SJCRH30 (cell line): ENCODE results near the gene SELENOP. TPM values are rescaled to one million over a fixed set of nuclear protein-coding genes. Genes with fewer than 3 reads are reported as not detected.

Experiments used
- DNase-seq, 2 experiments: peaks; one replicate each; pipeline ENCODE4 v3.0.0-alpha.2; 2015 to 2020
- H3K27ac ChIP-seq: fragments of 250-450 bp; sonication (Bioruptor Pico); 2 replicates; pipeline ENCODE4 v1.5.1; 2020; ENCODE audit warnings: mild to moderate bottlenecking, moderate library complexity
- H3K27me3 ChIP-seq: fragments of 250-450 bp; sonication (Bioruptor Pico); 2 replicates; pipeline ENCODE4 v1.5.1; 2020; ENCODE audit warnings: mild to moderate bottlenecking, moderate library complexity
- H3K36me3 ChIP-seq: fragments of 250-450 bp; sonication (Bioruptor Pico); 2 replicates; pipeline ENCODE4 v1.5.1; 2020; ENCODE audit warnings: mild to moderate bottlenecking, moderate library complexity
- H3K4me1 ChIP-seq: fragments of 250-450 bp; sonication (Bioruptor Pico); 2 replicates; pipeline ENCODE4 v1.5.1; 2020; ENCODE audit warnings: mild to moderate bottlenecking, moderate library complexity
- H3K4me3 ChIP-seq: fragments of 250-450 bp; sonication (Bioruptor Pico); 2 replicates; pipeline ENCODE4 v1.5.1; 2020; ENCODE audit warnings: mild to moderate bottlenecking, moderate library complexity
- H3K9me3 ChIP-seq: fragments of 250-450 bp; sonication (Bioruptor Pico); replicated peaks from 2 replicates; pipeline ENCODE4 v1.5.1; 2020; ENCODE audit warnings: mild to moderate bottlenecking, moderate library complexity
- total RNA-seq: library from RNA; depleted of rRNA; stranded (reverse); fragments of >200 nt; shearing (Covaris generic); gene quantifications from 2 replicates; pipeline ENCODE4 v1.2.3, GENCODE V29; 2014

SELENOP gene
- total RNA-seq, 1 experiment from 2014 or later = 221 TPM

- Histone ChIP-seq H3K27me3 (no peaks in the 10 kb centered on the region), H3K9me3 (no peaks in the 10 kb centered on the region), H3K4me3 (peak overlapping the region; percentile 59), H3K27ac (peak overlapping the region; percentile 86), H3K4me1 (no peaks in the 10 kb centered on the region), H3K36me3 (peaks cover 18% of the 10 kb centered on the region)
- DNase-seq = peak in 1 of 2 experiments; percentile 17
Measured at GRCh38 chr5:42810834-42811590, 680 bp downstream of the SELENOP start.

DNA sequence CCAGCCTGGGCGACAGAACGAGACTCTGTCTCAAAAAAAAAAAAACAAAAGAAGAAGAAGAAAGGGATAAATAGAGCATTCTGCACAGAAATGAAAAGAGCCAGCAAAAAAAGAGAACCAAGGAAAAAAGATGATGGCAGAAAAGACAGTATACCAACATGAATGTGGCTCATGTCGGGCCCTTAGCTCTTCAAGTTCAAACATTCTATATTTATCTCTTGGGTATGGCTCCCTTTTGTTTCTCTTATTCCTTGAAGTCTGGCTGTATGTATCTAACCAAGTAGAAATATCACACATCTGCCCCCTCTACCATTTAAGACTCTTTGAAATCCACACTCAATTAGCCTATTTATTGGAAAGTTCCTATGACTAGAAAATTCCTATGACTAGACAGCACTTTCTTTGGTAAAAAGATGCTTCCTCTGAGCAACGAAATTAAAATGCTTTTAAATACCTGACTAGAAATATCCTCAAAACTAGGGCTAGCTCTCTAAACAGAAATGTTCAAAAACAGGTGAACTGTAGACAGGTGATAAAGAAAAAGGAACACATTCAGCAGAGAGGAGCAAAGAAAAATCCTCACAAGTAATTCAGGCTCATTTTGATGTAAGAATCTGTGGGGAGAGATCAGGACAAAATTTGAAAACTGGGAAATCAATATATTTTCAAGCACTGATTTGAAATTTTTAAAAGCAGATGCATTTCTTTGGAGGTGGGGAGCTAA is 2.6 kb downstream of the SELENOP start:
- Histone ChIP-seq H3K36me3 (peaks cover 38% of the 10 kb centered on the region), H3K27me3 (no peaks in the 10 kb centered on the region), H3K9me3 (no peaks in the 10 kb centered on the region), H3K4me1 (no peaks in the 10 kb centered on the region), H3K27ac (no peak overlapping the region), H3K4me3 (peak overlapping the region; percentile 59; the same call in 1 of the 2 replicates)
- no peak for DNase-seq

- no peak for DNase-seq
- no peak overlapping the region for H3K27ac ChIP-seq
- no peak overlapping the region for H3K4me3 ChIP-seq
- no peaks in the 10 kb centered on the region for H3K27me3 ChIP-seq
- peaks cover 49% of the 10 kb centered on the region for H3K36me3 ChIP-seq
- no peaks in the 10 kb centered on the region for H3K4me1 ChIP-seq
- H3K9me3 ChIP-seq = no peaks in the 10 kb centered on the region
Measured at GRCh38 chr5:42807722-42808447, 3.8 kb downstream of the SELENOP start.

DNA sequence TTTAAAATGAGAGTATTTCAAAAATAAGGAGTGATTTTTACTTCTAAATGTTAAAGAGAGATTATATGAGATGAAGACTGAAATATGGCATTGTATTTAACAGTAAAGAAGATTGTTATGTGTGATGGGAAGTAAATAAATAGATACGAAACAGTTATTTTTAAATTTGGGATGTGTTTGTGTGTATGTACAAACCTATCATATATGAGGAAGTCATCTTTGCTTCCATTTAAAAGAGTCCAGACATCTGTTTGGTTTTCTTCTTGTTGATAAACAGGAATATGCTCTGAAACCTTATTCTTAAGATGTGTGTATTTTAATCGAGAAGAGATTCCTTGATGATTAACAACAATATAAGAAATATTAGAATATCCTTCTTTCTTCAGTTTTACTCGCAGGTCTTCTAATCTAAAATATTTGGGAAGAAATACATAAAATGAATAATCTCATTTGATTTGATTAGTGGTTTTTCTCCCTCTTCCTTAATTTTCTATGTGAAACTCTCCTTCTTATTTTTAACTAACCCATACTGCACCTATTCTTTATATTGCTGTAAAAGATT is 4.9 kb downstream of the SELENOP start:
- no peaks in the 10 kb centered on the region for H3K4me1 ChIP-seq
- no peak for DNase-seq
- H3K4me3 ChIP-seq = no peak overlapping the region
- no peak overlapping the region for H3K27ac ChIP-seq
- peaks cover 58% of the 10 kb centered on the region for H3K36me3 ChIP-seq
- H3K27me3 ChIP-seq = no peaks in the 10 kb centered on the region
- H3K9me3 ChIP-seq = no peaks in the 10 kb centered on the region

DNA sequence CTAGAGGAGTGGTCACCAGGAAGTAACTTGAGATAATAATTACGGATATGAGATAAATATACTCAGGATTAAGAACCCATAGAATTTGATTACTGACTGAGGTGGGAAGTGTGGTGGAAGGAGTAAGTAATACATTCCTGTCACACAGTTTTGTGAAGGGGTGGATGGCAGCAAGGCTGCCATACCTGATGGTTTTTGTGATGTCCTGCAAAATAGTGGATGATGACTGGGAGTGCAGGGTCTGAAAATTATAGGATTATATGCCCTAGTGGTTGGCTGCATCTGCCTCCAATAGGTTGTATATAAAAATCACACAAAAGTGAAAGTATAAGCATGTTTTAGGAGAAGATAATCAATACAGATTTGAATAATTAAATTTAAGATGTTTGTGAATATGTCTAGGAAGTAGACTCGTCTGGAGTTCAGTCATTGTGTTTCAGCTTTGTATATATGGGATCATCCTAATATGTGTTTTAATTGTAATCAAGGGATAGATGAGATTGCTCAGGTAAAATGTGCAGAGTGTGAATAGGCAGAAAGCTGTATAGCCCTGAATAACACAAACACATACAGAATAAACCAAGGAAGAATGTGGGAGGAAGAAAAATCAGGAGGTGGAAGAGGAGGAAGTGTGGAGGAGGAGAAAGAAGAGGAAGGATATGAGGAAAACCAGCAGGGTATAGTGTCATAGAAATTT is 5.5 kb downstream of the SELENOP start:
- no peak for DNase-seq

GRCh38 chr5:42804717-42805339 is 6.9 kb downstream of the SELENOP start:
- DNase-seq = no peak
- no peaks in the 10 kb centered on the region for H3K27me3 ChIP-seq
- no peaks in the 10 kb centered on the region for H3K4me1 ChIP-seq
- peaks cover 71% of the 10 kb centered on the region for H3K36me3 ChIP-seq
- no peak overlapping the region for H3K27ac ChIP-seq
- H3K9me3 ChIP-seq = no peaks in the 10 kb centered on the region
- no peak overlapping the region for H3K4me3 ChIP-seq

More for the DNA sequence above, 5.5 kb downstream of the SELENOP start:
- H3K27me3 ChIP-seq = no peaks in the 10 kb centered on the region
- H3K9me3 ChIP-seq = no peaks in the 10 kb centered on the region
- no peaks in the 10 kb centered on the region for H3K4me1 ChIP-seq
- no peak overlapping the region for H3K27ac ChIP-seq
- peaks cover 60% of the 10 kb centered on the region for H3K36me3 ChIP-seq
- H3K4me3 ChIP-seq = no peak overlapping the region

- DNase-seq = no peak
- H3K4me3 ChIP-seq = no peak overlapping the region
- H3K27ac ChIP-seq = no peak overlapping the region
- H3K9me3 ChIP-seq = peaks cover 5% of the 10 kb centered on the region; the same call in 1 of the 2 replicates
- H3K27me3 ChIP-seq = no peaks in the 10 kb centered on the region
- no peaks in the 10 kb centered on the region for H3K4me1 ChIP-seq
- peaks cover 63% of the 10 kb centered on the region for H3K36me3 ChIP-seq
Measured at GRCh38 chr5:42801516-42802166, 10.1 kb downstream of the SELENOP start.

DNA sequence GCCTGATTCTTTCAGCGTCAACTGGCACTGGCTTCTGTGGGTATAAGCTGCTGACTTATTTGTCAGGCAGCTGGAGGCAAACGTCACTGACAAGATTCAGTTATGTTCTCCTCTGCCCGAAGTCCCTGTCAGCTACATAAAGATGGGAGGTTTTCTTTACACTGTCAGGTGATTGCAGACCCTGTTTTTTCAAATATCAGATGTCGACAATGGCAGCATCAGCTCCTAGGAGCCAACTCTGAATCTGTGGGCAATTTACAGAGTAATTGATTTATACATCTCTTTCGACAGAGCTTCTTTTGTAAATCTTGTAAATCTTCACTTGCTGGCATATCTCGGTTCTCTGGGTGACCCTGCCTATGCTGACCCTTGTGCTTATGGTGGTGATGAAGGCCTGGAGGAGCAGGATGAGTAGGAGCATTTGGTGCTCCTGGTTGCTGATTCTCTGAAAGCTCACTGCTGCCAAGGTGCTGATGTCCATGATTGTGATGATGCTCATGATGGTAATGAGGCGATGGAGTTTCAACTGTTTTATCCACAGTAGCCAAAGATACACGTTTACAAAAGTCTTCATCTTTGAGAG is 10.9 kb downstream of the SELENOP start:
- H3K4me1 ChIP-seq = no peaks in the 10 kb centered on the region
- DNase-seq = no peak
- no peak overlapping the region for H3K4me3 ChIP-seq
- H3K27me3 ChIP-seq = no peaks in the 10 kb centered on the region
- H3K9me3 ChIP-seq = peaks cover 5% of the 10 kb centered on the region; the same call in 1 of the 2 replicates
- peaks cover 55% of the 10 kb centered on the region for H3K36me3 ChIP-seq
- no peak overlapping the region for H3K27ac ChIP-seq

DNA sequence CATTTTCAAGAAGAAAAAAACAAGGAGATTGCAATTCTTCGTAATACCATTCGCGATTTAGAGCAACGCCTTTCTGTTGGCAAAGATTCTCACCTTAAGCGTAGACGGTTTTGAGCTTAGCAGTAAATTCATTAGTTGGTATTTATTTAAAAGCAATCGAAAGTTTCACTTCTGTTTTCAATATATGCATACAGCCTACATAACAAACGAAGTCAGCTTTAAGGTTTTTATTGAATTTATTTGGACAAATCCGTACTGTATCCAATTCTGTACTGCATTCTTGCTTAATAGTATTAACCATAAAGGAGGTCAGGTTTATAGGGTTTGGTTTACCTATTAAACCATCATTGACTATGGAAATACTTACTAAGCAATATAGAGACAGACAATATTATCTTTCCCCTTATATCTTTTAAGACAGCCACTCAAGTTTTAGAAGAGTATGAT is 12.0 kb downstream of the SELENOP start:
- no peak overlapping the region for H3K4me3 ChIP-seq
- H3K27me3 ChIP-seq = no peaks in the 10 kb centered on the region
- peaks cover 5% of the 10 kb centered on the region; the same call in 1 of the 2 replicates for H3K9me3 ChIP-seq
- no peak overlapping the region for H3K27ac ChIP-seq
- no peak for DNase-seq
- no peaks in the 10 kb centered on the region for H3K4me1 ChIP-seq
- peaks cover 43% of the 10 kb centered on the region for H3K36me3 ChIP-seq

- no peaks in the 10 kb centered on the region for H3K4me1 ChIP-seq
Measured at GRCh38 chr5:42799241-42799608, 12.5 kb downstream of the SELENOP start.

GRCh38 chr5:42798284-42799240 is 13.1 kb downstream of the SELENOP start:
- H3K36me3 ChIP-seq = peaks cover 32% of the 10 kb centered on the region
- H3K27ac ChIP-seq = no peak overlapping the region
- H3K4me1 ChIP-seq = no peaks in the 10 kb centered on the region
- no peak overlapping the region for H3K4me3 ChIP-seq
- no peaks in the 10 kb centered on the region for H3K27me3 ChIP-seq
- no peak for DNase-seq
- peaks cover 5% of the 10 kb centered on the region; the same call in 1 of the 2 replicates for H3K9me3 ChIP-seq

More at GRCh38 chr5:42799241-42799608, 12.5 kb downstream of the SELENOP start:
- H3K27ac ChIP-seq = no peak overlapping the region
- H3K4me3 ChIP-seq = no peak overlapping the region
- peaks cover 5% of the 10 kb centered on the region; the same call in 1 of the 2 replicates for H3K9me3 ChIP-seq
- peaks cover 38% of the 10 kb centered on the region for H3K36me3 ChIP-seq
- DNase-seq = no peak
- H3K27me3 ChIP-seq = no peaks in the 10 kb centered on the region

GRCh38 chr5:42791151-42791550 is 20.5 kb downstream of the SELENOP start:
- DNase-seq = no peak
- peaks cover 6% of the 10 kb centered on the region; the same call in 1 of the 2 replicates for H3K9me3 ChIP-seq
- no peaks in the 10 kb centered on the region for H3K4me1 ChIP-seq
- H3K27me3 ChIP-seq = no peaks in the 10 kb centered on the region
- H3K4me3 ChIP-seq = no peak overlapping the region
- H3K27ac ChIP-seq = no peak overlapping the region
- H3K36me3 ChIP-seq = no peaks in the 10 kb centered on the region
